ENCODE data around the gene MAPT. TPM values are rescaled to one million over a fixed set of nuclear protein-coding genes. Genes with fewer than 3 reads are reported as not detected.

Gene MAPT
- total RNA-seq, 1 experiment from 2014 or later: 1.6 TPM

GRCh38 chr17:45869676-45870341, 24.5 kb upstream of the MAPT start:
- CTCF ChIA-PET: no interaction called here
- no peak overlapping the region for H3K4me3 Mint-ChIP-seq (ENCODE audit: low read depth, unreplicated experiment)
- TF ChIP-seq CTCF (IDR thresholded peaks at IDR 0.05; ENCODE audit: unreplicated experiment): no peak
- H3K36me3 Mint-ChIP-seq (ENCODE audit: insufficient read depth, unreplicated experiment): no peaks in the 10 kb centered on the region
- peaks cover 90% of the 10 kb centered on the region for H3K27me3 Mint-ChIP-seq (ENCODE audit: unreplicated experiment)
- H3K4me1 Mint-ChIP-seq (ENCODE audit: low read depth, unreplicated experiment): no peaks in the 10 kb centered on the region
- no peaks in the 10 kb centered on the region for H3K9me3 Mint-ChIP-seq (ENCODE audit: low read depth, unreplicated experiment)
- H3K27ac Mint-ChIP-seq (ENCODE audit: unreplicated experiment): no peak overlapping the region
- no peak for DNase-seq
- intact Hi-C loops (cut with micrococcal nuclease; ENCODE audit: unreplicated experiment): no loop called here
- no TSS peak for BruUV-seq (replicated peaks)

GRCh38 chr17:45870342-45870974, 23.9 kb upstream of the MAPT start:
- intact Hi-C loops (cut with micrococcal nuclease; ENCODE audit: unreplicated experiment): no loop called here
- Mint-ChIP-seq H3K9me3 (ENCODE audit: low read depth, unreplicated experiment) (no peaks in the 10 kb centered on the region), H3K27ac (ENCODE audit: unreplicated experiment) (no peak overlapping the region), H3K4me3 (ENCODE audit: low read depth, unreplicated experiment) (no peak overlapping the region), H3K36me3 (ENCODE audit: insufficient read depth, unreplicated experiment) (no peaks in the 10 kb centered on the region), H3K4me1 (ENCODE audit: low read depth, unreplicated experiment) (no peaks in the 10 kb centered on the region), H3K27me3 (ENCODE audit: unreplicated experiment) (peaks cover 90% of the 10 kb centered on the region)
- BruUV-seq (replicated peaks): no TSS peak
- TF ChIP-seq CTCF (IDR thresholded peaks at IDR 0.05; ENCODE audit: unreplicated experiment): no peak
- CTCF ChIA-PET: interaction anchor here (0.6 to 0.9 kb wide), 3 partner anchors 10 to 409 kb away, joined by 3 to 4 read pairs (median 3); no protein-coding TSS in a partner anchor
- DNase-seq: no peak

- CTCF ChIA-PET: interaction anchor here (0.9 kb wide), 1 partner anchor 410 kb away, joined by 4 read pairs; no protein-coding TSS in a partner anchor
- TF ChIP-seq CTCF (IDR thresholded peaks at IDR 0.05; ENCODE audit: unreplicated experiment): no peak
- no TSS peak for BruUV-seq (replicated peaks)
- Mint-ChIP-seq H3K36me3 (ENCODE audit: insufficient read depth, unreplicated experiment) (no peaks in the 10 kb centered on the region), H3K9me3 (ENCODE audit: low read depth, unreplicated experiment) (no peaks in the 10 kb centered on the region), H3K4me1 (ENCODE audit: low read depth, unreplicated experiment) (no peaks in the 10 kb centered on the region), H3K4me3 (ENCODE audit: low read depth, unreplicated experiment) (no peak overlapping the region), H3K27me3 (ENCODE audit: unreplicated experiment) (peaks cover 90% of the 10 kb centered on the region), H3K27ac (ENCODE audit: unreplicated experiment) (no peak overlapping the region)
- intact Hi-C loops (cut with micrococcal nuclease; ENCODE audit: unreplicated experiment): no loop called here
- DNase-seq: no peak
Measured at GRCh38 chr17:45871718-45872117, 22.6 kb upstream of the MAPT start.

GRCh38 chr17:45873728-45874127, 20.6 kb upstream of the MAPT start:
- BruUV-seq (replicated peaks): no TSS peak
- intact Hi-C loops (cut with micrococcal nuclease; ENCODE audit: unreplicated experiment): no loop called here
- CTCF ChIA-PET: interaction anchor here (1.0 kb wide), 1 partner anchor 10 kb away, joined by 3 read pairs; no protein-coding TSS in a partner anchor

More at GRCh38 chr17:45873728-45874127, 20.6 kb upstream of the MAPT start:
- no peak overlapping the region for H3K4me3 Mint-ChIP-seq (ENCODE audit: low read depth, unreplicated experiment)
- H3K27me3 Mint-ChIP-seq (ENCODE audit: unreplicated experiment): peaks cover 89% of the 10 kb centered on the region
- no peak for DNase-seq
- H3K9me3 Mint-ChIP-seq (ENCODE audit: low read depth, unreplicated experiment): no peaks in the 10 kb centered on the region
- no peak for TF ChIP-seq CTCF (IDR thresholded peaks at IDR 0.05; ENCODE audit: unreplicated experiment)
- H3K36me3 Mint-ChIP-seq (ENCODE audit: insufficient read depth, unreplicated experiment): no peaks in the 10 kb centered on the region
- H3K4me1 Mint-ChIP-seq (ENCODE audit: low read depth, unreplicated experiment): no peaks in the 10 kb centered on the region
- H3K27ac Mint-ChIP-seq (ENCODE audit: unreplicated experiment): no peak overlapping the region

All from Calu3 (cell line).